ENCODE measurements around the gene IKBIP.

The IKBIP gene

GRCh38 chr12:98656289-98657101 lies 11.9 kb upstream of the IKBIP start:
- ATAC-seq, result no peak
- TF ChIP-seq TCF4 (CRISPR knock-in tag; IDR thresholded peaks at IDR 0.05; ENCODE audit: borderline replicate concordance) (no peak), BACH2 (CRISPR knock-in tag; IDR thresholded peaks at IDR 0.05; ENCODE audit: borderline replicate concordance) (no peak), ZNF565 (CRISPR knock-in tag; conservative IDR thresholded peaks at IDR 0.05; ENCODE audit: low read depth) (no peak), CSDC2 (CRISPR knock-in tag; IDR thresholded peaks at IDR 0.05) (no peak), ZNF8 (CRISPR knock-in tag; IDR thresholded peaks at IDR 0.05) (no peak), OSR1 (CRISPR knock-in tag; IDR thresholded peaks at IDR 0.05) (no peak), ARNTL (CRISPR knock-in tag; IDR thresholded peaks at IDR 0.05; ENCODE audit: borderline replicate concordance, low read depth) (no peak), ESRRG (CRISPR knock-in tag; IDR thresholded peaks at IDR 0.05) (no peak), TSHZ2 (CRISPR knock-in tag; IDR thresholded peaks at IDR 0.05) (no peak), ZC3H10 (CRISPR knock-in tag; IDR thresholded peaks at IDR 0.05) (no peak), ZFP30 (CRISPR knock-in tag; IDR thresholded peaks at IDR 0.05) (no peak), CREB5 (CRISPR knock-in tag; IDR thresholded peaks at IDR 0.05; ENCODE audit: low read depth) (no peak), ISL1 (CRISPR knock-in tag; IDR thresholded peaks at IDR 0.05) (no peak), TOX (CRISPR knock-in tag; IDR thresholded peaks at IDR 0.05; ENCODE audit: borderline replicate concordance) (no peak), GLIS3 (CRISPR knock-in tag; IDR thresholded peaks at IDR 0.05) (no peak), ZNF70 (CRISPR knock-in tag; IDR thresholded peaks at IDR 0.05) (no peak), CSRNP3 (CRISPR knock-in tag; IDR thresholded peaks at IDR 0.05) (no peak)

GRCh38 chr12:98653866-98654493 lies 9.4 kb upstream of the IKBIP start:
- ATAC-seq, result peak; percentile 77
- TF ChIP-seq RARB (CRISPR knock-in tag; IDR thresholded peaks at IDR 0.05), result no peak
- no peak for TF ChIP-seq ARNTL (CRISPR knock-in tag; IDR thresholded peaks at IDR 0.05; ENCODE audit: borderline replicate concordance, low read depth)
- TF ChIP-seq ZNF565 (CRISPR knock-in tag; conservative IDR thresholded peaks at IDR 0.05; ENCODE audit: low read depth), result no peak
- TF ChIP-seq TOX (CRISPR knock-in tag; IDR thresholded peaks at IDR 0.05; ENCODE audit: borderline replicate concordance), result no peak
- TF ChIP-seq ZFP3 (CRISPR knock-in tag; IDR thresholded peaks at IDR 0.05), result no peak
- no peak for TF ChIP-seq OSR1 (CRISPR knock-in tag; IDR thresholded peaks at IDR 0.05)
- TF ChIP-seq PPARA (CRISPR knock-in tag; IDR thresholded peaks at IDR 0.05; ENCODE audit: borderline replicate concordance), result no peak
- TF ChIP-seq CREB5 (CRISPR knock-in tag; IDR thresholded peaks at IDR 0.05; ENCODE audit: low read depth), result no peak
- TF ChIP-seq POU6F1 (CRISPR knock-in tag; IDR thresholded peaks at IDR 0.05; ENCODE audit: borderline replicate concordance, low read depth), result no peak
- no peak for TF ChIP-seq ISL1 (CRISPR knock-in tag; IDR thresholded peaks at IDR 0.05)
- TF ChIP-seq ESRRG (CRISPR knock-in tag; IDR thresholded peaks at IDR 0.05), result no peak

Data from SK-N-SH treated with all-trans-retinoic acid at 6 μM for 48 hours (cell line).